ENCODE results near the gene RBM6.
"Not testable (repeated sequence)": the region's sequence is repeated elsewhere in the genome, so short reads cannot be mapped to it uniquely, and the experiment has no call there.

RBM6 gene

DNA sequence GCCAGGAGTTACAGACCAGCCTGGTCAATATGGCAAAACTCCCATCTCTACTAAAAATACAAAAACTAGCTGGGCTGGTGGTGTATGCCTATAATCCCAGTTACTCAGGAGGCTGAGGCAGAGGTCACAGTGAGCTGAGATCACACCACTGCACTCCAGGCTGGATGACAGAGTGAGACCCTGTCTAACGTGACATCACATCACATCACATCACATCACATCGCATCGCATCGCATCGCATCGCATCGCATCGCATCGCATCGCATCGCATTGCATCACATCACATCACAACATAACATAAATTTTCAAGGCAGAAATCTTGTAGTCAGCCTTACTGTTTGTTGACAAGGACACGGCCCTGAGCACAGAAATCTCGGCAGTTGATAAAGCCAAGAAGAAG, 44.4 kb downstream of the RBM6 start:
- DNase-seq, result no peak

DNA sequence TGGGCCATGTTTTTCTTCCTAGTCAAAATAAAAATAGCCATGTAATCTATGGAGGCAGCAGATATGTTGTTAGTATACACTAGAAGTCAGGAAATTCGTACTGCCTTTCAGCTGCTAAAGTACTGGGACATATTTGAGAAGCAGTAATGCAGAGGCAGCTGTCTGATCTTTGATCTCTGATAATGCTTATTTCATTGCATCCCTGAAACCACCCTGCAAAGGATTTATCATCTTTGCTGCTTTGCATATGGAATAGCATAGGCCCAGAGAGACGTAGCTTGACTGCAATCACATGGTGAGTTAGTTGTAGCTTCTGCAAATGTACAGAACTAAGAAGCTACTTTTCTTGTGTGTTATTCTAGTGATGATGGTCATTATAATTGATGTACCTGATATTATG, 52.4 kb downstream of the RBM6 start:
- DNase-seq, result no peak

GRCh38 chr3:49994476-49994875, 54.5 kb downstream of the RBM6 start:
- no peak for DNase-seq

- no peak for DNase-seq
These were observed 56.1 kb downstream of the RBM6 start for GRCh38 chr3:49996016-49996415.

- no peak for DNase-seq
These were observed 57.9 kb downstream of the RBM6 start for GRCh38 chr3:49997862-49998261.

DNA sequence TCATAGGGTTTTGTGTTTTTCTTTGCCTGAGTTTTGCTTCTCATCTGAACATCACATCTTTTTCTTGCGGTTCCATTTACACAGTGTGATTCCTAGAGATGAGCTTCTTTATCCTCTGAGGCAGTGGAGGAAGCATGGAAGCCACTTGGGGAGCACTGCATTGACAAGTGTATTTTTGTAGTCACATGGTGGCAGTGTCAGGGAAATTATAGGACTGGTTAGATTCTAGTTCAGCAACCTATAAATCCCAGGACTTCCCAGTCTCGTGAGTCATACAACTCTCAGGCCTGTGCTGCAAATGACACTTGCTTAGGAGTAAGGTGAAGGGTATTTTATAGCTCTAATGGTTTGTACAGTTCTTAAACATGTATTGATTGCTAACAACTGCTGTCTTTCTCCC, 58.4 kb downstream of the RBM6 start:
- no peak for DNase-seq

- no peak for DNase-seq
These were observed 61.6 kb downstream of the RBM6 start for GRCh38 chr3:50001511-50001910.

GRCh38 chr3:50003216-50003615, 63.3 kb downstream of the RBM6 start:
- DNase-seq, result no peak

DNA sequence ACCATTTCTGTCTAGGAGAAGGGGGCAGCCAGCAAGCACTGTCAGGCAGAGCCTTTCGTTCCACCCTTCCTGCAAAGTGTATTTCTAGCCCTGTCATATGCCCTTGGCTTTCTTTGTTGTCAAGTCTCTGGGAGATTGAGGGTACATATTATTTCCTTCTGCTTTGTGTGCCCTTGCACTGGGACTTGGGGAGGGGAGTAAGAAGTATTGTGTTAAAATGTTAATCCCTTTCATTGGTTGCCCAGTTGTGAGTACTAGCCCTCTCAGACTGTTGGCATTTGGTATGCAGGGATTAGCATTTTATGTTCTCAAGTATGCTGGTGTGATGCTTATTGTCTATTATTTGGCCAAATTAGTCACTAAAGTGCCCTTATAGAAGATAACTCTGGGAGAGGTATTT, 63.9 kb downstream of the RBM6 start:
- DNase-seq, result no peak

- DNase-seq, result no peak
These were observed 69.0 kb downstream of the RBM6 start for GRCh38 chr3:50008931-50009330.

DNA sequence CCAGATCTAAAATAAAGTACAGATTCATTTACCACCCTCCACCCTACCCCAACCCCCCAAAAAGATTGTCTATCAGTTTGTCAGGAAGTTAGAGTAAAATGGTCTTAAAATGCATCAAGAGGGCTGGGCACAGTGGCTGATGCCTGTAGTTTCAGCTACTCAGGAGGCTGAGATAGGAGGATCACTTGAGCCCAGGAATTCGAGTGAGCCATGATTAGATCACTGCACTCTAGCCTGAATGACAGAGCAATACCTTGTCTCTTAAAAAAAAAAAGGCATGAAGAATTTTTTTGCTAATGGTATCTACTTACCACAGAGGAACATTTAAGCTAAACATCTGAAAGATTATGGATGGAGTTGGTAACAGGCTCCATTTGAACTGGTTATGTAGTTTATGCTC, 71.0 kb downstream of the RBM6 start:
- no peak for DNase-seq

DNA sequence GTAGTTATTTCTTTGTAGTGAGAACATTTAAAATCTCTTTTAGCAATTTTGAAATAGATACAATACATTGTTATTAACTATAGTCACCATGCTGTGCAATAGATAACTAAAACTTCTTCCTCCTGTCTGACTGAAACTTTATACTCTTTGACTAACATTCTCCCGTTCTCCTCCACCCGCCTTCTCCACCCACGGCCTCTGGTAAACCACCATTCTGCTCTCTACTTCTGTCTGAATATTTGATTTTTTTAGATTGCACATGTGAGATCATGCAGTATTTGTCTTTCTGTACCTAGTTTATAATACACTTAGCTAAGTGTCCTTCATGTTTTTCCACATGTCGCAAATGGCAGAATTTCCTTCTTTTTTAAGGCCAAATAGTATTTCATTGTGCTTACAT, 76.0 kb downstream of the RBM6 start:
- no peak for DNase-seq

DNA sequence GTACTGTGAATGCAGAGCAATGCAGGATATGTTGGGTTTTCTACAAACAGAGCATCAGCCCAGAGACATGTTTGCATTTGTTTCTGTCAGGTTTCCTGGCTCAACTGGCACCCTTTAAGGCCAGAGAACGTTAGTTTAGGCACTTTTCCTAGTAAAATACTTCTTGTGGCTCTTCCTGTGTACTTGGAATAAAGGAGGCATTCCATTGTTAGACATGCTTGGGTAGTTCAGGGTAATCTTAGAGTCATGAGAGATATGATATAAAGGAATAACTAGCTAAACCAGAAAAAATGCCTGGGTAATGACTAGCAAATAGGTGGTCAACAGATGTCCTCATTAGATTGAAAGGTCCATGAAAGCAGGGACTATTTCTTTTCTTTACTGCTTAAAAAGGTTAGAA, 88.4 kb downstream of the RBM6 start:
- DNase-seq, result no peak

- not testable (repeated sequence) for DNase-seq
These were observed 91.3 kb downstream of the RBM6 start for GRCh38 chr3:50031201-50031600.

- DNase-seq, result no peak
These were observed 105.0 kb downstream of the RBM6 start for GRCh38 chr3:50044976-50045375.

GRCh38 chr3:50047426-50047825, 107.5 kb downstream of the RBM6 start:
- DNase-seq, result no peak

DNA sequence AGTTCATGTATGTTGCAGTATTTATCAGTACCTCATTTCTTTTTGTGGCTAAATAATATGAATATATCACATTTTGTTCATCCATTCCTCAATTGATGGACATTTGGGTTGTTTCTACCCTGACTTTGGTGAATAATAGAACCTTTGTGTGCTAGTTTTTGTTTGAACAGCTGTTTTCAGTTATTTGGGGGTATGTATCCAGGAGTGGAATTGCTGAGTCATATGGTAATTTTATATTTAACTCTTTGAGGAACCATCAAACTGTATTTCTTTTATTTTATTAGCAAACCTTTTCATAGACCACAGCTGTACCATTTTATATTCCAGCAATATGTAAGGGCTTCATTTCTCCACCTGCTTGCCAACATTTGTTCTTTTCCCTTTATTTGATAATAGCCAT, 110.4 kb downstream of the RBM6 start:
- DNase-seq, result no peak

GRCh38 chr3:50057756-50058155, 117.8 kb downstream of the RBM6 start:
- DNase-seq, result no peak

DNA sequence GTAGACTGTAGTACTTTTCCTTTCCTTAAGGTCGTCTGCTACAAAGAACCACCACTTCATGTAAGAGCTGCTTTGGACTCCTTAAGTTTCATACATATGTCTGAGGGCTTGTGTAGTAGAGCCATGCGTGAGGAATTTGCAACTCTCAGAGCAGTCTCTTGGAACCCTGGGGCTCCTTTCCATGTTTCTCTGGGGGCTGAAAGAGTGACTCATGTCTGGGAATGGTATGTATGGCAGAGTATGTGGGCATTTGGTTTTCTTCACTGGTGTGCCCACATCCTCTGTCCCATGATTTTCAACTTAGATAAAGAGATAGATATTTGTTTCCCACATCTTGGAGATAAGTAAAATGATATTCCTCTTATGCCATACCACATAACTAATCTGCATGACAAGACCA, 128.2 kb downstream of the RBM6 start:
- DNase-seq, result no peak

DNA sequence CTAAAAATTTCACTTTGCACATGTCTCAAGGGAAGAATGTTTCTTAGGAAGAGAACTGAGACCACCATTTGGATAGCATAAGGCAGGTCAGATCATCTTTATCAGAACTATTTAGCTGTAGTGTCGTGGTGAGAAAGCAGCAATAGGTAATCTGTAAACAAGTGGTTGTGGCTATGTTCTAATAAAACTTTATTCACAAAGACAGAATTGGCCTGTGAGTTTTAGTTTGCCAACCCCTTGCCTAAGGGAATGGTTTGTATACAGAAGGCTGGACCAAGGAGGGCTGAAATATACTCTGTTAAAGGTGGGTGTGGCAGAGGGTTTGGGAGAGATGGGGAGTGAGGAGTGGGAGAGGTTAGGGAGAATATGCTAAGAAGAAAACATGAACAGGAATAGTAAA, 138.1 kb downstream of the RBM6 start:
- no peak for DNase-seq

DNA sequence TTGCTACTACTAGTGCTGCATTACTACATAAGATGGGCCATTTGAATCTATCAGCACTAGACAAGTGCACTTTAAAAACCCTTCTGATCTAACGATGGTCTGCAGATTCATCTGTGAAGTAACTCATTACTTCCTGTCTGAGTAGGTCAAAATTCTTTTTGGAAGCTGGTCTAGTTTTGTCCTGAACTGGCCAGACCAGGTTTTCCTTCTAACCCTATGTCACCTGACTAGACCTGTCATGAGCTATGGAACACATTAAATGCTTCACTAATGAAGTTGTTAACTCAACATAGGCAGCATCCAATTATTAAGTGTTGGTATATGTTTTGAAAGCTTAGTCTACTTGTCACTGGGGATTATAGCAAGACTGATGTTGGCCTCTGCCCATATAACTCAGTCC, 138.7 kb downstream of the RBM6 start:
- DNase-seq, result no peak

DNA sequence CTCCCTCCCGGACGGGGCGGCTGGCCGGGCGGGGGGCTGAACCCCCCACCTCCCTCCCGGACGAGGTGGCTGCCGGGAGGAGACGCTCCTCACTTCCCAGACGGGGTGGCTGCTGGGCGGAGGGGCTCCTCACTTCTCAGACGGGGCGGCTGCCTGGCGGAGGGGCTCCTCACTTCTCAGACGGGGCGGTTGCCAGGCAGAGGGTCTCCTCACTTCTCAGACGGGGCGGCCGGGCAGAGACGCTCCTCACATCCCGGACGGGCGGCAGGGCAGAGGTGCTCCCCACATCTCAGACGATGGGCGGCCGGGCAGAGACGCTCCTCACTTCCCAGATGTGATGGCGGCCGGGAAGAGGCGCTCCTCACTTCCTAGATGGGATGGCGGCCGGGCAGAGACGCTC, 145.0 kb downstream of the RBM6 start:
- not testable (repeated sequence) for DNase-seq

DNA sequence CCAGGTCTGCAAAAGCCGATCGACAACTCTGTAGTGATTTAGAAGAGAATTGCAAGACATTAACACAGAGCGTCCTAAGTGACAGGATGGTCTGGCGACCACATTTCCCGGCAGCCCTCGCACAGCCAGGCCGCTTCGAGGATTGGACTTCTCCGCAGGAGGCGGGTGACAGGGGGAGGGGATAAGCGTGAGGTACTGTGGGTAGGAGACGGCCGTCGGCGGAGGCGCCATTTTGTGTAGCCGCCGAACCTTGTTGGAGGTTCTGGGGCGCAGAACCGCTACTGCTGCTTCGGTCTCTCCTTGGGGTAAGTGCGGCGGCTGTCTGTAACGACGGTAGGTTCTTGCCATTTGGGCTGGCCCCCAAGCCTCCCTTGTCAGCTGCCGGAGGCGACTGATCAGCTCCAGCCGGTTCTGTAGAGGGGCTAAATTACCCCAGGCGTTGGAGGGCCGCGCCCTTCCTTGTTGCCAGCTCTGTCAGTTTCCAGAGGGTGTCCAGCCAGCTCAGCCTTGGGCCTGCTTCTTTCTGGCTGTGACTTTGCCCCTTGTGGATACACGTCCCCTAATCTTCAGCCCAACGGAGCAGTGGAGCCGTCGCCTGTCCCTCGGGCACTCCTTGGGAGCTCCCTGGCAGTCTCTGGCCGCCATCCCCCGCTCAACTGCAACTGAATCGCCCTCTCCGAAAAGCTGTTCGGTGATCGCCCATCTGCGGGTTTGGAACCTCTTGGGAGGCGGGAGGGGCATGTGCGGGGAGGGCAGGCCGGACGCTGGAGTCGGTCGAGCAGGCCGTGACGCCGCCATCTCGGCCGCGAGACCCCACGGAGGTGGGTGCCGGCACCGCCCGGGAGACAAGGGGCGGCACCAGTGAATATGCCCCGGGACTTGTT, 149.0 kb downstream of the RBM6 start, which contains the start of gene RBM5:
TSS of gene RBM5 (plus strand) at position 195 of the 884 bp plus-strand sequence. CDS start 1,516 bp downstream, outside the sequence.
- DNase-seq, result peak; percentile 90

DNA sequence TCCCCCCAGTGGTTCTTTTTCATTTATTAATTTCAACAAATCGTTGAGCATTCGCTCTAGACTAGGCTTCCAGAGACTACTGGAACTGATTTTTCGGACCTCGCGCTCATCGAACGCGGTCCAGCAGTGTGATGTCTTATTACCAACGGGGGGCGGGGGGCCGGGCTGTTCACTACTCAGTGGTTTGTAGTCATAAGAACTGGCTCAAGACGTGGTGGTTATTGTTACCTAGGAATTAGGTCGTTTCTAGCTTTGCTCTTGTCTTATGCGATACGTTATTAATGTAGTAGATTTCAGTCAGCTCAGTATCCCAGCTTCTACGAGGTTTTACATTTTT, 149.6 kb downstream of the RBM6 start:
- DNase-seq, result no peak

DNA sequence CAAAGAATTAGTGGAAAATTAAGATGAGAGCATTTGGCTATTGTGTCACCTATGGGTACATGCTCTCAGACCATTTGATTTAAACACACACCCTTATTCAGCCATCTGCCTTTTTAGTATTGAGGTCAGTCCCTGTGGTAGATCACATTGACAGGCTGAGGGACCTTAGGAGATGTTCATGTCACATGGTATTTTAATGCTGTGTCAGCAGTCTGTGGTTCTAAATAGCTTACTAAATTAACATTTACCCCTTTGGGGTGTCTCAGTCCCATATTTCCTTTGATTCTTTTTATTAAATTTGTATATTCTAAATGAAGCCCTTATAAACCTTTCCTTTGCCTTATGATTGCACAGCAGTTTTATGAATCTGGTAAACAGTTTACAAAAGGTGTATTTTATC, 151.0 kb downstream of the RBM6 start:
- no peak for DNase-seq

Data from activated CD4-positive, alpha-beta T cell treated with anti-CD3 and anti-CD28 coated beads, Interleukin-2, amount 50 U/mL, for 1 hour (primary cell).